Upper lobe of left lung (tissue), 6 donors: ENCODE results near the gene ARHGAP36. TPM values are rescaled to one million over a fixed set of nuclear protein-coding genes. Genes with fewer than 3 reads are reported as not detected.
A peak's percentile ranks its signal among the peaks of the same experiment; 100 is the strongest.

Experiments used
- ATAC-seq, 2 donors: fragments of 200-7000 bp; cut with Tn5 transposase; one replicate each; pipeline ENCODE4 v1.9.1; 2022; ENCODE audit warnings: mild to moderate bottlenecking in 2 of 2, moderate library complexity in 2 of 2; ENCODE audit not compliant: low FRiP score in 2 of 2
- DNase-seq, 2 donors: peaks; one replicate each; pipeline ENCODE4 v3.0.0-alpha.2; 2019 to 2020
- H3K27ac ChIP-seq, 4 donors: fragments of 200-600 bp; sonication (generic); one replicate each; pipeline ENCODE4 v1.5.1; 2016 to 2019
- H3K27me3 ChIP-seq, 4 donors: fragments of 200-600 bp; sonication (generic); one replicate each; pipeline ENCODE4 v1.5.1; 2017 to 2019
- H3K36me3 ChIP-seq, 4 donors: fragments of 200-600 bp; sonication (generic); one replicate each; pipeline ENCODE4 v1.5.1; 2016 to 2019
- H3K4me1 ChIP-seq, 4 donors: fragments of 200-600 bp; sonication (generic); one replicate each; pipeline ENCODE4 v1.5.1; 2018 to 2019
- H3K4me3 ChIP-seq, 4 donors: fragments of 200-600 bp; sonication (generic); one replicate each; pipeline ENCODE4 v1.5.1; 2017 to 2019; ENCODE audit warnings: mild to moderate bottlenecking in 2 of 4, moderate library complexity in 1 of 4
- H3K9me3 ChIP-seq, 4 donors: fragments of 200-600 bp; sonication (generic); one replicate each; pipeline ENCODE4 v1.5.1; 2018 to 2019
- CTCF ChIP-seq, 6 experiments: fragments of 450-650 bp in 4 of 6; fragments of 200-600 bp in 2 of 6; sonication (generic) in 2 of 6; IDR thresholded peaks; one replicate each; pipeline ENCODE4 v1.5.1; 2016 to 2019; ENCODE audit warnings: antibody characterized with exemption in 6 of 6
- EP300 ChIP-seq, 4 donors: sonication (generic); formaldehyde crosslinking; IDR thresholded peaks; one replicate each; pipeline ENCODE4 v1.5.1; 2017; ENCODE audit warnings: antibody characterized with exemption in 4 of 4, control low read depth in 2 of 4
- POLR2A ChIP-seq, 4 donors: fragments of 450-650 bp; IDR thresholded peaks; one replicate each; pipeline ENCODE4 v1.5.1; 2016 to 2017; ENCODE audit warnings: antibody characterized with exemption in 4 of 4, mild to moderate bottlenecking in 2 of 4
- POLR2AphosphoS5 ChIP-seq, 2 donors: sonication (generic); formaldehyde crosslinking; IDR thresholded peaks; one replicate each; pipeline ENCODE4 v1.5.1; 2017; ENCODE audit warnings: antibody characterized with exemption in 2 of 2
- WGBS, 2 donors: methylation state at CpG; one replicate each; pipeline ENCODE4 v1.1.5; 2017 to 2018; 5-methylcytosine and 5-hydroxymethylcytosine counted together
- total RNA-seq, 6 donors: library from RNA; depleted of rRNA in 4 of 6; stranded (reverse); fragments of >200 nt in 4 of 6; gene quantifications; one replicate each; pipeline versions ENCODE4 v1.1.0 to v1.2.1, GENCODE V29; 2016 to 2021
- donor health status: DM: no; HTN: no; CAD: no; lungs with moderate emphysema.
- donor health status: DM: no; HTN: yes; CAD: no; lungs with severe emphysema.

The ARHGAP36 gene
- not detected for total RNA-seq

GRCh38 chrX:131058136-131058868, at the start of gene ARHGAP36:
Gene ARHGAP36 (plus strand): TSS chrX:131058346. CDS start chrX:131081666, 23,320 bp downstream.
- Histone ChIP-seq H3K27me3 (peaks cover 0 to 10% (median 0%) of the 10 kb centered on the region in 4 donors), H3K4me3 (peak within 1 kb of the TSS in 2 of 4 donors; percentile 1 to 22), H3K36me3 (no peaks in the 10 kb centered on the region), H3K9me3 (no peaks in the 10 kb centered on the region), H3K27ac (no peak within 1 kb of the TSS), H3K4me1 (peaks cover 0 to 6% (median 0%) of the 10 kb centered on the region in 4 donors)
- DNase-seq (peak in 1 of 2 donors; percentile 66), ATAC-seq (no peak)
- no peak for TF ChIP-seq POLR2A (IDR thresholded peaks at IDR 0.05)
- TF ChIP-seq EP300 (IDR thresholded peaks at IDR 0.05): no peak
- no peak for TF ChIP-seq CTCF (IDR thresholded peaks at IDR 0.05)
- 53% methylated on average over 43 of the region's 62 CpGs; no CpG with 5 or more reads in 1 of the 2 donors for WGBS, 2 donors

GRCh38 chrX:131010186-131010585, 48.0 kb upstream of the ARHGAP36 start:
- TF ChIP-seq POLR2AphosphoS5 (IDR thresholded peaks at IDR 0.05) (no peak), POLR2A (IDR thresholded peaks at IDR 0.05) (no peak), CTCF (IDR thresholded peaks at IDR 0.05) (no peak), EP300 (IDR thresholded peaks at IDR 0.05) (no peak)
- Histone ChIP-seq H3K4me3 (no peak overlapping the region), H3K27me3 (no peaks in the 10 kb centered on the region), H3K27ac (no peak overlapping the region), H3K9me3 (no peaks in the 10 kb centered on the region), H3K4me1 (no peaks in the 10 kb centered on the region), H3K36me3 (no peaks in the 10 kb centered on the region)
- WGBS, 2 donors: 49 to 69% methylated on average over 2 of the region's 2 CpGs
- no peak for ATAC-seq
- DNase-seq: no peak

GRCh38 chrX:131025336-131025735, 32.8 kb upstream of the ARHGAP36 start:
- TF ChIP-seq POLR2A (IDR thresholded peaks at IDR 0.05) (no peak), POLR2AphosphoS5 (IDR thresholded peaks at IDR 0.05) (no peak), EP300 (IDR thresholded peaks at IDR 0.05) (no peak), CTCF (IDR thresholded peaks at IDR 0.05) (no peak)
- no peak overlapping the region for H3K4me3 ChIP-seq
- H3K27ac ChIP-seq: no peak overlapping the region
- no peak for ATAC-seq
- 66 to 75% methylated on average over 2 to 3 of the region's 3 CpGs for WGBS, 2 donors
- H3K4me1 ChIP-seq: no peaks in the 10 kb centered on the region
- DNase-seq: no peak
- H3K9me3 ChIP-seq: no peaks in the 10 kb centered on the region
- no peaks in the 10 kb centered on the region for H3K27me3 ChIP-seq
- no peaks in the 10 kb centered on the region for H3K36me3 ChIP-seq

GRCh38 chrX:131032354-131033230, 25.6 kb upstream of the ARHGAP36 start:
- Histone ChIP-seq H3K27ac (no peak overlapping the region), H3K4me1 (no peaks in the 10 kb centered on the region), H3K36me3 (no peaks in the 10 kb centered on the region), H3K4me3 (no peak overlapping the region), H3K27me3 (no peaks in the 10 kb centered on the region), H3K9me3 (no peaks in the 10 kb centered on the region)
- ATAC-seq (no peak), DNase-seq (no peak)
- TF ChIP-seq EP300 (IDR thresholded peaks at IDR 0.05): no peak
- TF ChIP-seq POLR2A (IDR thresholded peaks at IDR 0.05): no peak
- TF ChIP-seq CTCF (IDR thresholded peaks at IDR 0.05): no peak
- no peak for TF ChIP-seq POLR2AphosphoS5 (IDR thresholded peaks at IDR 0.05)
- 54 to 65% methylated on average over 2 of the region's 2 CpGs for WGBS, 2 donors
